ENCODE measurements around the gene CTCFL.
A peak's percentile ranks its signal among the peaks of the same experiment; 100 is the strongest.

CTCFL gene

DNA sequence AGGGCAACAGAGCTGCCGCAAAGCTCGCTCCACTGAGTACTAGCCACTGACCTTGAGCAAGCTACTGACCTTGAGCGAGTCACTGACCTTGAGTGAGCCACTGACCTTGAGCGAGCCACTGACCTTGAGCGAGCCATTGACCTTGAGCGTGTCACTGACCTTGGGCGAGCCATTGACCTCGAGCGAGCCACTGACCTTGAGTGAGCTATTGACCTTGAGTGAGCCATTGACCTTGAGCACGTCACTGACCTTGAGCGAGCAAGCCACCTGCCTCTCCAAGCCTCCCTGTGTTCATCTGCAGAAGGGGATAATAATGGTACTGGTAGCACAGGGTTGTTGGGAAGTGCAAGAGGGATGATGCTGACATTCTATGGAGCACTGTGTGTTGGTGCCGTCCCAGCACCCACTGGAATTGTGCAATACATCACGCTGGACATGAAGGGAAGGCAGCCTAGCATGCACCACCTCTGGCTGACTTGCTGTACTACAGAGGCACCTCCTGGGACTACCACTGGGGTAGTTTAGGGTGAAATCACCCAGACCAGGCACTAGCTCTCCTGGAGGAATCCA is 60.2 kb downstream of the CTCFL start:
- peak; percentile 80 for DNase-seq (ENCODE audit: low spot score)

DNA sequence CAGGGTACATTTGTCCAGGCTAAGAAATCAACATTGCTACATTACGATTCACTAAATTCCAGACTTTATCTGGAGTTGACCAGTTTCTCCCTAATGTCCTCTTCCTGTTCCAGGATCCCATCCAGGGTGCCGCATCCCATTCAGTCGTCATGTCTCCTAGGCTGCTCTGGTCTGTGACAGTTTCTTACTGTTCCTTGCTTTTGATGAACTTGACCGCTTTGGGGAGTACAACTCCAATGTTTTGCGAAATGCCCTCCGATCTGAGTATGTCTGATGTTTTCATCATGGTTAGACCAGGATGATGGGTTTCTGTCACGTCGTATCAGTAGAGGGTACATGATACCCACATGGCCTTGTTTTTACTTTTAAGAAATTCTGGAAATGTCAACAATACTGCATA is 62.2 kb downstream of the CTCFL start:
- DNase-seq (ENCODE audit: low spot score), result no peak

DNA sequence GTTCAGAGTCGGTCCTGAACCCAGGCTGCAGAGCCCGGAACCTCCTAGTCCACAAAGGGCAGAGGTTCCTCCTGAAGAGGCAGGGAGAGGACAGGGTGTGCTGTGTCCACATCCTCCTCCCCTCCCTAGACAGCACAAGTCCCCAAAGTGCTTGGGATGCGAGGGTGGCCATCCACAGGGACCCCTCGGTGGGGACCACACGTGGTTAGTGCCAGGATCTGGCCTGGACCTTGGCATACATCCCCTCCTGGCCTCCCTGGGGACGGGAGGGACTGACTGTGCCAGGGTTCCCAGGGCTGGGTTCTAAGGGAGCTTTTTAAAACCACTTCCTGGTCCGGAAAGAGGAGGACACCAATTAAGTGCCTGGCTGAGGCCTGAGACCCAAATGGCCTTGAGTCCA is 63.2 kb downstream of the CTCFL start:
- no peak for DNase-seq (ENCODE audit: low spot score)

DNA sequence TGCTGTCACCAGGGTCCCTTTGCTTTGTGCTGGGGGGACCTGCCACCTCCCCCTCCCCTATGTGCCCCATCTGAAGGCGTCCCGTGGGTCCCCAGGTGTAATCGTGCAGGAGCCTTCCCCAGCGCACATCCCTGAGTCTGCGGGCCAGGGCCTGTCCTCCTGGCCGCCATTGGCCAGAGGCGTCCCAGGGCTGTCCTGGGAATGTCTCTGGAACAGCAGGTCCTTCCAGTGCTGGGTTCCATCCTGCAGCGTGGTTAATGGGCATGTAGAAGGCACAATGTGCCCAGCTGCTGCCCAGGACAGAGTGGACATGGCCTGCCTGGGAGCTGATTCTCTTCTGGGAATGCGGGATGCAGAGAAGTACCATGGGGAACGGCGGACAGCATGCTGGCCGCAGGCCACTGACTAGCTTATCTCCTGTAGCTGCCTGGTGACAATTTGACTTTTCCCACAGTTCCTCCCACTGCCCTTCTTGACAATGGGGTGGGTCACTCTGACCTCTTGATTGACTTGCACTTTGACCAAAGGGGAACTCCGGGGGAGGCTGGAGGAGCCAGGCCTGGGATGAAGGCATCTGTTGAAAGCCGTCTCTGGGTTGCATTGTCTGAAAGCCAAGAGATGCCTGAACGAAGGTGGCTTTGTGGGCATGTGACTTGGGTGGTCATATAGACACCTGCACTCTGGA is 64.0 kb downstream of the CTCFL start:
- DNase-seq (ENCODE audit: low spot score), result no peak

DNA sequence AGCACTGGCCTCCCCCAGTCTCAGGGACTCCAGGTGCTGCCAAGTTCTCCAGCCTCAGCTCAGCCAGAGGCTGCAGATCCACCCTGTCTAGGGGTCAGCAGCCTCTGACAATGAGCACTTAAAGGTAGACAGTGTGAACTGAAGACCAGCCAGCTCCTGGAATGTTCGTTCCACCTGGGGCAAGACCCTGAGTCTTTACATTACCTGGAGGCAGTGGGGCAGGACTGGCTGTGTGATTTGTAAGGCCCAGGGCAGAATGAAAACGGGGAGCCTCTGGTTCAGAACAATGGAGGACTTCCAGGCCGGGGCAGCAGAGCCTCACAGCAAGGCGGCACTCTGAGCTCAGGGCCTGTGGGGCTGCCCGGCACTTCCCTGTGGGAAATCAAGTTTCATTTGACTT is 65.0 kb downstream of the CTCFL start:
- DNase-seq (ENCODE audit: low spot score), result no peak

DNA sequence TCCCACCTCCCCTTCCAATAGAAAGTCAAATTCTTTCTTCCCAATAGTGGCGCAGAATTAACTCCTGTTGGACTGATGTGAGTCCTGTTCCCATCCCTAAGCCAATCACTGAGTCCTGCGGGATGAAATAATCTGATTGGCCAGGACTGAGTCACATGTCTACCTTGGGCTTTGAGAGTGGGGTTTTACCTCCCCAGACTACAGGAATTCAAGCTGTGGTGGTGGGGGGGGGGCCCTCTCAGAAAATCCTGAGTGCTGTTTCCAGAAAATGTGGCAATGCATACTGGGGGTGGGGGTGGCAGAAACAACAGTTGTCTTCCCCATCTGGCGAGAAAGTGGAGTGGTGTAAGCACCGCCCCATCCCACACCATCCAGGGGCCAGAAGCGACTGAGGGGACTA is 65.7 kb downstream of the CTCFL start:
- DNase-seq (ENCODE audit: low spot score), result no peak

DNA sequence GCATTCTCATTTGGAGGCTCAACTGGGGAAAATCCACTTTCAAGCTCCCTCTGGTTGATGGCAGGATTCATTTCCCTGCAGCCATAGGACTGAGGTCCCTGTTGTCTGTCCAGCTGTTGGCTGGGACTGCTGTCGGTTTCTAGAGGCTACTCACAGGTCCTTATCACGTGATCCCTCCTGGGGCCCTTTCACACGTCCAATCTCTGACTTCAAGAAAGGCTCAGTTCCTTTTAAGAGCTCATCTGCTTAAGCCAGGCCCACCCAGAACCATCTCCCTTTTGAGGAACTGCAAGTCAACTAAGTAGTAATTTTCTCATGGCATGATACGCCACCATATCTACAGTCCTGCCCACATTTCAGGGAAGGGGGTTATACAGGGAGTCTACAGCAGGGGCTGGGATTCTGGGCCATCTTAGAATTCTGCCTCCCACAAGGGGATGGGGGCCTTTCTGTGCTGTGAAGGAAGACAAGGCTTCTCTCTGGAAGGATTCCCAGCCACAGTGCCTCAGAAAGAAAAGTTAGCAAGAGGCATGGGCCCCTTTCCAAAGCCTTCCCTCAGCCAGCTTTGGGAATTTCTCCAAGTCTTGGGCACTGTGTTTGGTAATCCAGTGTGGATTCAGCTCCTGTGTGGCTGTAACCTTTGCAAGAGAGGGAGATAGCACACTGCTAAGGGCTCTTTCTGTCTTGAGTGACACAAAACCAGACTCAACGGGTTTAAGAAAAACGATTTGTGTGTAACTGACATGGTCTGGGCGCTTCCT is 66.4 kb downstream of the CTCFL start:
- DNase-seq (ENCODE audit: low spot score), result no peak

DNA sequence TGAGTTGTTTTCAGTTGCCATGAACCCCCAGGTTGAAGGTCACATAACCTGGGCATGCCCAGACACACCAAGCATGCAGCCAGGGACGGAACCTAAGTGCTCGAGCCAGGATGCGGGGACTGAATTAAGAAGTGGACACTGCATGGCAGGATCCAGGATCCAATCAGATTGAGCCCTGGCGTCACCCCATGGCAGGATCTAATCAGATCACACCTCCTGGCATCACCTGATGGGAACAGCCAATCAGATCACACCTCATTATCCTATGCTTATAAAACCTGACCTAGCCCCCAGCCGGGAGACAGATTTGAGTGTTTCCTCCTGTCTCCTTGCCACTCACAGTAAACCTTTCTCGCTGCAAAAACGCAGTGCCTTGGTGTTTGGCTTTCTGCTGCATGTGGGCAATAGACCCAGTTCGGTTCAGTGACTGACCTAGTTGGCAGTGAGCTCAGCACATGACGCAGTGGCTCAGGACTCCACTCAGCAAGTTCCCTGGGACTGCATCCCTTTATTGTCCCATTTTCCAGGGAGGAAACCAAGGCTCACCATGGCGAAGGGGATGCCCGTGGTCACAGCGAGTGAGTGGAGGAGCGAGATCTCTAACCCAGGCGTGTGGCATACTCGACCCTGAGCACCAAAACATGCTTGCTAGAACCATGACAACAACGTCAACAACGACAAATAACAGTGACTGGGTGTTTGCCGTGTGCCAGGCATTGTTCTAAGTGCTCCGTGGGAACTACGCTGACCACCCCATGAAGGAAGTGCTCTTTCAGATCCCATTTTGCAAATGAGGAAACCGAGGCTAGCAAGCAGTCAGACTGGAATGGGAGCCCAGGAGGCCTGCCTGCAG is 67.5 kb downstream of the CTCFL start:
- no peak for DNase-seq (ENCODE audit: low spot score)

DNA sequence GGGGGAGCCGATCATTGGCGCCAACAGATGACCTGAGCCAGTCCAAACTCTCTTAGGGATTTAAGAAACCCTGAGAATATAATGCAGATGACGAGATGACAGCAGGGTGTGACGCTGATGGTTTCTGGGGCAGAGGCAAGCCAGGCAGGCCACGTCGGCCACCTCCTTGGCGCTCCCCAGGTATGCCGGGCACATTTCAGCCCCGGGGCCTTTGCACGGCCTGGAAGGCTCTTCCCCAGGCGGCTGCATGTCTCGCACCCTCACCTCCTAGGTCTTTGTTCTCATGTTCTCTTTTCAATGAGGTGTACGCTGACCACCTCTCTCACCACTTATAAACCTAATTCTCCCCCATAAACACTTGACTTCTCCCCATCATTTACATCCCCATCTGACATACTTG is 68.8 kb downstream of the CTCFL start:
- DNase-seq (ENCODE audit: low spot score), result no peak

DNA sequence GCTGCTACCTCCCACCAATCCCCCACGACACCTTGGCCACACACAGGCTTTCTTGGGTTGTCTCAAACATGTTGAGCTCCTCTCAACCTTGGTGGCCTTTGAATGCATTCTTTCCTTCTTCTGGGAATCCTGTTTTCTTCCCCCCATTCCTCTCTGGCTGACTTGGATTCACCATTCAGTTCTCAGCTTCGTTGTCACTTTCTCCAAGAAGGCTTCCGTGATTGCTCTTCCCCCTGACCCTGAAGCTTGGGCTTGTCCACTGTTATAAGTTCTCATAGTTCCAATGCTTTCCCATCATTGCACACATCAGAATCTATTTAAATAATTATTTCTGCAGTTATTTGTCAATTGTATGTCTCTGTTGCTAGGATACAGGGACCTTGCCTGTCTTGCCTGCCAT is 69.6 kb downstream of the CTCFL start:
- DNase-seq (ENCODE audit: low spot score), result no peak

DNA sequence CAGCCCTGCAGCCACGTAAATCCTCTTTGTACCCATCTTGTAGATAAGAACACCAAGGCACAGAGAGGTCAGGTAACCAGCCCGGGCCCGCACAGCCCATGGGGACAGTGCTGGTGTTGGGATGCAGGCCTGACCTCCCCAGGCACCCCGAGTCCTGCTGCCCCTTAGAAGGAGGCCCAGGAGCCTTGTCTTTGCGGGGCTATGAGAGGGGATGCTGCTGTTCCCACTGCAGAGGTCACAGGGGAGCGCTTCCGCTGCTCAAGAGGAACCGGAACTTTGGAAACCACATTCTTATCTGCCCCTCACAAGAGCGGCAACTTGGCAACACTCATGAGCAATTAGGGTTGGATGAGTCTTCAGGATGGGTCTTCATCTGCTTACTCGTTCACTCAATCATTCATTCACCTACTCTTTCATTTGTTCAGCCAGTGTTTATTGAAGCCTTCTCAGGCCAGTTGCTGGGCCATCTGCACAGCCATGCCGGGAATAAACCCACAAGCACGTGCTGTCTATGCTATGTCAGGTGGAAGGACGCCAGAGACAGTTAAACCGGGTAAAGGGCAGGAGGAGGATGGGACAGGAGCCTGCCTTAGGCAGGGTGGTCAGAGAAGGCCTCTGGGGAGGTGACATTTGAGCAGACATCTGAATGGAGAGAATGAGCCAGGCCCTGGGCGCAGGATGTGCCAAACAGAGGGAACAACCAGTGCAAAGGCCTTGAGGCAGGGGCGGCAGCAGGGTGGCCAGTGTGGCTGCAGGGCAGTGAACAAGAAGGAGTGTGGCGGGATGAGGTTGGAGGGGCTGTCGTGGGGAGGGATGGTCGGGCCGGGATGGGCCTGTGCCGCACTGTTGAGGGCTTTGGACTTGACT is 72.9 kb downstream of the CTCFL start:
- no peak for DNase-seq (ENCODE audit: low spot score)

DNA sequence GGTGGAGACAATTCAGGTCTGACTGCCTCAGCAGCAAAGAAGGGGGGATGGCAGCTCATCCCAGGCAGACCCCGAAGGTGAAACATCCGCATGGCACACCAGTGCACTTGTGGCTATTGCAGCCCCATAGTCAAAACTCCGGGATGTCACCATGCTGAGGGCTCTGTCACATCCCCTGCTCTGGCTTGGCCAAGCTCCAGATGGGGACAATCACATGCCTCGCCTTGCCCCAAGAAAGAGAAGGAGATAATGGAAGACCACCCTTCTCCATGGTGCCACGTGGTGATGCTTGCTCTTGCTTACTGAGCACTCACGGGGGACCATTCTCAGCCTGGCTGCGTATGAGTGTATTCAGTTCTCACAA is 73.5 kb downstream of the CTCFL start:
- DNase-seq (ENCODE audit: low spot score), result no peak

DNA sequence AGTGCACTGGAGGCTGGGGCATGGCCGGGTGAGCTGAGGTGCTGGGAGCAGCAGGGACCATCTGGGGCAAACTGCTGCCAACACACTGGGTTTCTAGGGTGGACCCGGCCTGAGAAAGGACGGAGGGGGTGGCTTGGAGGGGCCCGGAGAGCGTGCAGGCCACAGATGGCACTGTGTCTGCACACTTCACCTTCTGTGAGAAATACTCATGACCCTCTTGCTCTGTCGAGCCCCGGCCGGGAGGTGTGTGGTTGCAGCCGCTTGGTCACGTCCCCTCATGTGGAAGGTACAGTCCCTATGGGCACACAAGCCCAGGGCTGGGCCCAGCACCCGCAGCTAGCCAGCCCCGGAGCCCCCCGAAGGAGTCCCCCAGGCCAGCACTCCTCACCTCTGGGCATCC is 74.0 kb downstream of the CTCFL start:
- DNase-seq (ENCODE audit: low spot score), result no peak

DNA sequence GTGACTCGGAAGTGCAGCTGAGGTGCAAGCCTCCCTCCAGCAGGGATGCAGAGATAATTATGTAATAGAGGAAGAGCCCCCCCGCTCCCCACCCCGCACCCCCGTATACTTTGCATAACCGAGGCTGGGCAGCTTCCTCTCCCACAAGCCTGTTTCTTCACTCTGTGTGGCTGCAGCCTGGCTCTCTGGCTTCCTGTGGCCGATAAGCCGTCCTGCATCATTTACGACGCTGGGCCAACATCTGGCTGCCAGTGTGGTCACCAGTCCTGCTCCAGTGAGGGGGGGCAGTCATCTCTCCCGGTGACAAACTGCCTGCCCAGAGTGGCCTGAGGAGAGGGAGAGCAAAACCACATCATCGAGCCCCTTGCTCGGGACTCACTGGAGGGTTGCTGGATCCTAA is 74.5 kb downstream of the CTCFL start:
- DNase-seq (ENCODE audit: low spot score), result no peak

DNA sequence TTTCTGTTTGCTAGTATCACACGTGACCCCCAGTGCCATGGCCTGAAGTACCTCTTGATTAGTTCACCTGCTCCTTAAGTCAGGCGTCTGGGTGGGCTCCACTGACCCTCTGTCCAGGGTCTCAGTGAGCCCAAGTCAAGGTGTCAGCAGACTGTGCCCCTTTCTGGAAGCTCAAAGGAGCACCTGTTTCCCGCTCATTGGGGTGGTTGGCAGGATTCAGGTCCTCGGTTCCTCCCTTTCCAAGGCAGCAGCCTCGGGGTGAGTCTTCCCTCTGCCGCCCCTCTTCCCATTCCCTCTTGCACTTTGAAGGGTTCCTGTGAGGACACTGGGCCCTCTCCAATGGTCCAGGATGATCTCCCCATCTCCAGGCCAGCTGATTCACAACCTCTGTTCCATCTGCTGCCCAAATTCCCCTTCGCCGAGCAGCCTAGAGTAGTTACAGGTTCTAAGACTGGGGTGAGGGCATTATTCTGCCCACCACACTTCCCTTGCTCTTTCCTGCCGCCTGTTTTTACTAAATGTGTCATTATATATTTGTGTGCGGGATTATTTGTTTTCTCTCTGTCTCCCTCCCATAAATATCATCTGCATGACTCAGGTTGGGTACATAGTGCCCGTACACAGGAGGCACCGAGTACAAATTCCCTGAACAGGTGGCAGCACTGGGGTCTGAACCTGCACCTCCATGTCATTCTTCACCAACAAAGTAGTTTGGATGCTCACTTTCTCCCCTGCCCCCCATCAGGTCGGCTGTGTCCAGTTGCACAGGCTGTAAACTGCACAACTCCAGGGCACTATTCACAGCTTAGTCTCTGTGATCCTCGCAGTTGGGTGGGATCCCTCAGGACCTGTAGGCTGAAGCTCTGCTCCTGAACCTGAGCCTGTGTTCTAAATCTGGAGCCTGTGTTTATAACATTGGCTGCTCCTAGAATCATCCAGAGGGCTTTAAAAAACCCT is 75.3 kb downstream of the CTCFL start:
- DNase-seq (ENCODE audit: low spot score), result no peak

DNA sequence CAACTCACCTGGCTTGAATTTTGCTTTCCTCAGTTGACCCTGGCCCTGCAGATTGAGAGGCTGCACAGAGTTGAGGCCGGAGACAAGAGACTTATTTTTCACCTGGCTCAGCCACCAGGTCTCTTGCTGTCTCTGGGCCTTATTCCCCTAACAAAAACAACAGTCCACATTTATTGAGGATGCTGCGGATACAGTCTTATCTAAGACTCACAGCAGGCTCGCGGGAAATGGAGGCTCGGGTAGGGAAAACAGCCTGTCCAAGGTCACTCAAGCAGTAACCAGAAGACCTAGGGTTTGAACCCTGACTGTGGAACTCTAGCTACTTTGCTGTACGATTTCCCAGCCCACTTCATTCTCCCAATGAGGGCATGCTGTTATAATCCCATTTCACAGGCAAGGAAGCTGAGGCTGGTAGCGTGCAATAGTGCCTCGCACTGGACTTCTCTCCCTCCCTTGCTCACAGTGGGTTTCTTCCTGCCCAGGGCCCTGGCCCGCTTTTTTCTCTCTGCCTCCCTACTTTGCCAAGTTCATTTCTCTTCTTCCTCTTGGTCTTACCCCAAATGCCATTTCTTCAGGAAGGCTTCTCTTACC is 76.1 kb downstream of the CTCFL start:
- no peak for DNase-seq (ENCODE audit: low spot score)
